DOHH2 (cell line): ENCODE data around the gene KIAA1958.

Experiments
- H3F3A ChIP-seq: fragments of 200-600 bp; sonication (generic), shearing (Covaris generic); 2 replicates; pipeline ENCODE4 v1.6.0; 2016; ENCODE audit warnings: antibody characterized with exemption, mild to moderate bottlenecking; ENCODE audit not compliant: control insufficient read depth, insufficient read depth
- H3K27ac ChIP-seq: fragments of 200-600 bp; sonication (generic); 2 replicates; pipeline ENCODE4 v1.5.1; 2014; ENCODE audit warnings: low read depth, mild to moderate bottlenecking, low read length, moderate library complexity
- H3K27me3 ChIP-seq: fragments of 200-600 bp; sonication (generic); 2 replicates; pipeline ENCODE4 v1.6.1; 2014; ENCODE audit warnings: mild to moderate bottlenecking, low read length, mixed read lengths; ENCODE audit not compliant: control insufficient read depth
- H3K36me3 ChIP-seq: fragments of 200-600 bp; sonication (generic); 2 replicates; pipeline ENCODE4 v1.6.1; 2014; ENCODE audit warnings: mild to moderate bottlenecking, low read length, moderate library complexity, mixed read lengths; ENCODE audit not compliant: control insufficient read depth
- H3K4me1 ChIP-seq: fragments of 200-600 bp; sonication (generic); 2 replicates; pipeline ENCODE4 v1.6.1; 2014; ENCODE audit warnings: mild to moderate bottlenecking, low read length, mixed read lengths; ENCODE audit not compliant: control insufficient read depth
- H3K4me2 ChIP-seq: fragments of 200-600 bp; sonication (generic); 2 replicates; pipeline ENCODE4 v1.6.0; 2014; ENCODE audit warnings: mild to moderate bottlenecking, low read length, moderate library complexity
- H3K4me3 ChIP-seq: fragments of 200-600 bp; sonication (generic); 2 replicates; pipeline ENCODE4 v1.5.1; 2014; ENCODE audit warnings: mild to moderate bottlenecking, low read length, mixed read lengths
- H3K79me2 ChIP-seq: fragments of 200-600 bp; sonication (generic); 2 replicates; pipeline ENCODE4 v1.6.1; 2014; ENCODE audit warnings: mild to moderate bottlenecking, low read length, mixed read lengths; ENCODE audit not compliant: control insufficient read depth
- H3K9me2 ChIP-seq: fragments of 200-600 bp; sonication (generic); replicated peaks from 2 replicates; pipeline ENCODE4 v1.6.1; 2014; ENCODE audit warnings: mild to moderate bottlenecking, low read length, mixed read lengths; ENCODE audit not compliant: control insufficient read depth
- H3K9me3 ChIP-seq: fragments of 200-600 bp; sonication (generic); 2 replicates; pipeline ENCODE4 v1.6.1; 2014; ENCODE audit warnings: antibody characterized with exemption, low read length, mixed read lengths; ENCODE audit not compliant: control insufficient read depth, insufficient read depth
- H4K20me1 ChIP-seq: fragments of 200-600 bp; sonication (generic); 2 replicates; pipeline ENCODE4 v1.6.0; 2014; ENCODE audit warnings: low read depth, mild to moderate bottlenecking, antibody characterized with exemption, low read length, moderate library complexity; ENCODE audit not compliant: control insufficient read depth, insufficient read depth
- EZH2phosphoT487 ChIP-seq: fragments of 200-600 bp; sonication (generic); IDR thresholded peaks from 2 replicates; pipeline ENCODE4 v1.6.1; 2017; ENCODE audit warnings: borderline replicate concordance, mild to moderate bottlenecking, antibody characterized with exemption, low read length, moderate library complexity, mixed read lengths
- TF ChIP-seq, protein P1 (sequence below): fragments of 200-600 bp; sonication (generic); IDR thresholded peaks from one replicate; pipeline ENCODE4 v1.5.1; 2014; ENCODE audit warnings: antibody characterized with exemption, mild to moderate bottlenecking, low read depth, low read length; ENCODE audit not compliant: poor library complexity, severe bottlenecking

The KIAA1958 gene

DNA sequence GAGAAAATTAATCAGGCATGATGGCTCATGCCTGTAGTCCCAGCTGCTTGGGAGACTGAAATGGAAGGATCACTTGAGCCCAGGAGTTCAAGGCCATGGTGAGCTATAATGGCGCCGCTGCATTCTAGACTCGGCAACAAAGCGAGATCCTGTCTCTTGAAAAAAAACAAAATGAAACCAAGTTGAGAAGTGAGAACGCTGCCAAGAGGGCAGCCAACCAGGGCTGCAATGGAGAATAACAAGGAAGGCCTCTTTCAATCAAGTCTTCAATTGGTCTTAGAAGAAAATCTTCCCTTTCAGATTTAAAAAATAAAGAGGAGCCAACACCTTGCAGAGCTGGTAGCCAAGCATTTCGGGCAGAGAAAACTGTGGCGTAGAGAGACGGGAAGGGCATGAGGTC, 14.7 kb downstream of the KIAA1958 start:
- H3K79me2 ChIP-seq: peaks cover 87% of the 10 kb centered on the region
- H3K27ac ChIP-seq: no peak overlapping the region
- H3K4me2 ChIP-seq: no peak overlapping the region
- no peaks in the 10 kb centered on the region for H3K9me2 ChIP-seq
- no peaks in the 10 kb centered on the region for H3K4me1 ChIP-seq
- TF ChIP-seq, protein P1, sequence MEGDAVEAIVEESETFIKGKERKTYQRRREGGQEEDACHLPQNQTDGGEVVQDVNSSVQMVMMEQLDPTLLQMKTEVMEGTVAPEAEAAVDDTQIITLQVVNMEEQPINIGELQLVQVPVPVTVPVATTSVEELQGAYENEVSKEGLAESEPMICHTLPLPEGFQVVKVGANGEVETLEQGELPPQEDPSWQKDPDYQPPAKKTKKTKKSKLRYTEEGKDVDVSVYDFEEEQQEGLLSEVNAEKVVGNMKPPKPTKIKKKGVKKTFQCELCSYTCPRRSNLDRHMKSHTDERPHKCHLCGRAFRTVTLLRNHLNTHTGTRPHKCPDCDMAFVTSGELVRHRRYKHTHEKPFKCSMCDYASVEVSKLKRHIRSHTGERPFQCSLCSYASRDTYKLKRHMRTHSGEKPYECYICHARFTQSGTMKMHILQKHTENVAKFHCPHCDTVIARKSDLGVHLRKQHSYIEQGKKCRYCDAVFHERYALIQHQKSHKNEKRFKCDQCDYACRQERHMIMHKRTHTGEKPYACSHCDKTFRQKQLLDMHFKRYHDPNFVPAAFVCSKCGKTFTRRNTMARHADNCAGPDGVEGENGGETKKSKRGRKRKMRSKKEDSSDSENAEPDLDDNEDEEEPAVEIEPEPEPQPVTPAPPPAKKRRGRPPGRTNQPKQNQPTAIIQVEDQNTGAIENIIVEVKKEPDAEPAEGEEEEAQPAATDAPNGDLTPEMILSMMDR: no peak
- no peak for TF ChIP-seq EZH2phosphoT487
- H3K27me3 ChIP-seq: no peaks in the 10 kb centered on the region
- no peaks in the 10 kb centered on the region; the same call in 1 of the 2 replicates for H3K36me3 ChIP-seq
- no peaks in the 10 kb centered on the region for H3F3A ChIP-seq
- no peaks in the 10 kb centered on the region for H4K20me1 ChIP-seq
- no peaks in the 10 kb centered on the region for H3K9me3 ChIP-seq
- H3K4me3 ChIP-seq: no peak overlapping the region

DNA sequence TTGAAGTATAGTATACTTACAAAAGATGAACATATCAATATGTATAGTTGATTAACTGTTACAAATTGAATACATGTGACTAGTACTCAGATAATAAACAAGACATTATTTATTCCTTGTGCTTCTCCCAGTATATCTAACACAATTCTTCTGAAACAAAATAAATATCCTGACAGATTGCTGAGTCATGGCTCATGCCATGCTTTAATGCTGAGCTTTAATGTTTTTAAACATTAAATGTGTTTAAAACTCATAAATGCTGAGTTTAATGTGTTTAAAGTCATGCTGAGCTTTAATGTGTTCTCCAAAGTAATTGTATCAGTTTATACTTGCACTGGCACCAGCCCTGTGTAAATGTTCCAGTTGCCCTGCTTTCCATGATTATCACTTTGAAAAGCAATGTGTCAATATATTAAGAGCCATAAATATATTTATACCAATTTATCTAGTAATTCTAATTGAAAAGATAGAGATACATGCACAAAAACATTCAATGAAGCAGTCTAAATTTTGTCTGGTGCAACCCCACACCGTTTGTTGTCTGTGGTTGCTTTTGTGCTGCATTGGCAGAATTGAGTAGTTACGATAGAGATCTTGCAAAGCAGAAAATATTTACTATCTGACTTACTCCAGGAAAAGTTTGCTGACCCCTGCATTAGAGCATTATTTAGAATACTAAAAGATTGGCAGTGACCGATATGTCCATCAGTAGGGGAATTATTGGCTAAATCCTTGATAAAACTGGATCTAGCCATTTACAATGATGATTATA, 15.7 kb downstream of the KIAA1958 start:
- Histone ChIP-seq H3K4me2 (no peak overlapping the region), H3K4me3 (no peak overlapping the region), H3K27ac (no peak overlapping the region), H3K79me2 (peaks cover 87% of the 10 kb centered on the region), H4K20me1 (no peaks in the 10 kb centered on the region), H3K27me3 (no peaks in the 10 kb centered on the region), H3K4me1 (no peaks in the 10 kb centered on the region), H3K9me2 (no peaks in the 10 kb centered on the region), H3K36me3 (no peaks in the 10 kb centered on the region; the same call in 1 of the 2 replicates), H3K9me3 (no peaks in the 10 kb centered on the region), H3F3A (no peaks in the 10 kb centered on the region)
- no peak for TF ChIP-seq EZH2phosphoT487
- TF ChIP-seq, protein P1: no peak

DNA sequence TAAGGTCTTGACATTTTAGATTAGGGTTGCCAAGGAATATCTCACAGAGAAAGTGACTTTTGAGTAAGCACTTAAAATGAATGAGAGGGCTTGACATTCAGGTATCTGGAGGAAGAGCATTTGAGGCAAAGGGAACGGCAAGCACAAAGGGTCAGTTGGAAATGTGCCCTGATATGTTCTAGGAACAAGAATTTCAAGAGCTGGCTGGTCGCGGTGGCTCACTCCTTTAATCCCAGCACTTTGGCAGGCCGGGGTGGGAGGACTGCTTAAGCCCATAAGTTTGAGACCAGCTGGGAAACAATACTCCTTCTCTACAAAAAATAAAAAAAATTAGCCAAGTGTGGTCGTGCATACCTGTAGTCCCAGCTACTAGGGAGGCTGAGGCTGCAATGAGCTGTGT, 16.5 kb downstream of the KIAA1958 start:
- H4K20me1 ChIP-seq: no peaks in the 10 kb centered on the region
- no peak for TF ChIP-seq EZH2phosphoT487
- TF ChIP-seq, protein P1: no peak
- no peak overlapping the region for H3K4me2 ChIP-seq
- no peaks in the 10 kb centered on the region for H3F3A ChIP-seq
- no peaks in the 10 kb centered on the region for H3K9me3 ChIP-seq
- no peak overlapping the region for H3K27ac ChIP-seq
- H3K9me2 ChIP-seq: no peaks in the 10 kb centered on the region
- peaks cover 86% of the 10 kb centered on the region for H3K79me2 ChIP-seq
- H3K4me3 ChIP-seq: no peak overlapping the region
- no peaks in the 10 kb centered on the region for H3K4me1 ChIP-seq
- H3K36me3 ChIP-seq: no peaks in the 10 kb centered on the region; the same call in 1 of the 2 replicates
- H3K27me3 ChIP-seq: no peaks in the 10 kb centered on the region
